HEK293T (cell line): ENCODE data around the gene BAIAP2.

Experiments
- ARNT ChIP-seq: fragments of 450-650 bp; IDR thresholded peaks from 2 replicates; pipeline ENCODE4 v1.6.1; 2017; ENCODE audit warnings: mild to moderate bottlenecking
- BHLHE40 ChIP-seq: fragments of 450-650 bp; IDR thresholded peaks from 2 replicates; pipeline ENCODE4 v1.6.1; 2016; ENCODE audit warnings: mild to moderate bottlenecking, moderate library complexity, borderline replicate concordance
- CTBP1 ChIP-seq: fragments of 450-650 bp; IDR thresholded peaks from 2 replicates; pipeline ENCODE4 v1.6.1; 2016; ENCODE audit warnings: borderline replicate concordance
- ELF4 ChIP-seq: fragments of 450-650 bp; IDR thresholded peaks from 2 replicates; pipeline ENCODE4 v1.6.1; 2017; ENCODE audit warnings: antibody characterized with exemption
- FOXA1 ChIP-seq: fragments of 450-650 bp; IDR thresholded peaks from 2 replicates; pipeline ENCODE4 v1.6.1; 2016; ENCODE audit warnings: mild to moderate bottlenecking
- FOXK2 ChIP-seq: fragments of 450-650 bp; IDR thresholded peaks from 2 replicates; pipeline ENCODE4 v1.6.1; 2016; ENCODE audit warnings: mild to moderate bottlenecking
- FOXM1 ChIP-seq: fragments of 450-650 bp; IDR thresholded peaks from 2 replicates; pipeline ENCODE4 v1.6.1; 2017; ENCODE audit warnings: mild to moderate bottlenecking, borderline replicate concordance
- HDGF ChIP-seq: fragments of 450-650 bp; IDR thresholded peaks from 2 replicates; pipeline ENCODE4 v1.6.1; 2017; ENCODE audit warnings: antibody characterized with exemption, borderline replicate concordance
- NFRKB ChIP-seq: fragments of 450-650 bp; IDR thresholded peaks from 2 replicates; pipeline ENCODE4 v1.6.1; 2016; ENCODE audit warnings: mild to moderate bottlenecking, moderate library complexity
- SP1 ChIP-seq: fragments of 450-650 bp; IDR thresholded peaks from 2 replicates; pipeline ENCODE4 v1.6.1; 2017
- SUZ12 ChIP-seq: fragments of 450-650 bp; IDR thresholded peaks from 2 replicates; pipeline ENCODE4 v1.6.1; 2016; ENCODE audit warnings: mild to moderate bottlenecking
- TARDBP ChIP-seq: fragments of 450-650 bp; IDR thresholded peaks from 2 replicates; pipeline ENCODE4 v1.6.1; 2016

DNA sequence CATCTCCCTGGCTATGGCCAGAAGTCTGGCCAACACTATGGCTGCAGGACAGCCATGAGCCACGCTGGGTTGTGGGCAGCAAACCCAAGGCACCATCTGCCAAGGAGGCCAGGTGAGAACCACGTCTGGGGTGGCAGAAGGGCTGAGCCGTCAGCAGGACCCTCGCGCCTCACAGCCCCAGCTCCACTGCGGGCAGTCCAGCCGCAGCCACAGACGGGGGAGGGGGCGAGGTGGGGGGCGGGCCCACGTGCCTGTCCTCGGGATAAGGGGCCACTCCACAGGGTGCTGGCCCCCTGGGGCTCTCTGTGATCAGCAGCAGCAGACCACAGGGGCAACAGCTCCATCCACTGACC is 6.5 kb upstream of the BAIAP2 start:
- no peak for TF ChIP-seq ELF4
- TF ChIP-seq SP1, result no peak
- no peak for TF ChIP-seq FOXK2
- no peak for TF ChIP-seq BHLHE40
- no peak for TF ChIP-seq HDGF
- TF ChIP-seq FOXA1, result no peak
- no peak for TF ChIP-seq TARDBP
- TF ChIP-seq NFRKB, result no peak
- TF ChIP-seq CTBP1, result no peak
- no peak for TF ChIP-seq ARNT
- no peak for TF ChIP-seq SUZ12
- TF ChIP-seq FOXM1, result no peak
